ENCODE data around the gene SS18L1.

Gene SS18L1

DNA sequence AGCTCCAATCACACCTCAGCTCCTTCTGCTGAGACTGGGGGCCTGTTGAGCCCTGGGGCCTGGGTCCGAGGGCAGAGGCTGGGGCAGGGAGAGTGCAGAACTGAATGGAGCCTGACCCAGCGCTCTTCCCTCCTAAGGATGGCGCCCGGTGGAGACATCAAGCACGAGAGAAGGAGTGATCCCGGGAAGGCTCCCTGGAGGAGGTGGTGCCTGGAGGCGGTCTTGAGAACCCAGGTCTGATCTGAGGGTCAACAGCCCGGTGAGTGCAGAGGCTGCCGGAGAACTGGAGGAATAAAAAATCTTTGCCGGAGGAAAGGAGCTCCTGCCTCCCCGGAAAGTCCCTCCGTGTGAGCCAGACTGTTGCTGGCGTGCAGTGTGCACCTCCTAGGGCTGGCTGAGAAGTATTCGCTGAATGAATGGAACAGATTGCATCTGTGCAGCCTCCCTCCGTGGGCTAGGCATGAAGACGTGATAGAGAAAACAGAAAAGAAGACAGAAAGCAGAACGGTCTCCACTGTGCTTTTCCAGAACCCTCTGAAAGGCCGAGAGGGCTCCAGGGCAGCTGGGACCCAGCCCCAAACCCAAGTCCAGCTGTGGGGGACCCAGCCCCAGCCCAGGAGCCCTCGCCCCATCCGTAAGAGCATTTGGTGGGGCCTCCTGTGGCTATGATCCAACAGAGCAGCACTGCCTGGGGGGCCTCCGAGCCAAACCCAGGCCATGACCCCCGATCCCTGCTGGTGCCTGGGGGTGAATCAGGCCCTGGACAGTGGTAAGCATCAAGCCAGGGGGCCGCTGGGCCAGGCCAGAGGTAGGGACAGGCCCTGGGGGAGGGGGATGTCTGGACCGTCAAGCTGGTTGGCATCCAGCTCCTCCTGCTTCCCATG is 83.4 kb downstream of the SS18L1 start:
- DNase-seq (ENCODE audit: low spot score), result no peak

DNA sequence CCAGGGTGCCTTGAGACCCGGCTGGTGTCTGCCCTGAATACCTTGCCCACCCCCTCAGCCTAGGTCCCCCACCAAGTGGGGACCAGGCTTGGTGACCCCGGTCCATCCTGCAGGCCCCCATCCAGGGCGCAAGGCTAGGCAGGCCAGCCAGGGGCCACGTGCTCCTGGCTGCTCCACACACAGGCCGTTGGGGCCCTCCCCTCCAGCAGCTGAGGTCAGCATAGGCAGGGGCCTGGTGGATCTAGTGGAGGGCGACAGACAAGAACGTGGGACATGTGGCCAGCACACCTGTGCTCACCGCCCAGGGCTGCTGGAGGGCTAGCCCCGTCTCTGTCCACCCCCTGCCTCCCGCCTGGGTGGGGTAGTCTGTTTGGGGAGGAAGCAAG is 84.0 kb downstream of the SS18L1 start:
- no peak for DNase-seq (ENCODE audit: low spot score)

DNA sequence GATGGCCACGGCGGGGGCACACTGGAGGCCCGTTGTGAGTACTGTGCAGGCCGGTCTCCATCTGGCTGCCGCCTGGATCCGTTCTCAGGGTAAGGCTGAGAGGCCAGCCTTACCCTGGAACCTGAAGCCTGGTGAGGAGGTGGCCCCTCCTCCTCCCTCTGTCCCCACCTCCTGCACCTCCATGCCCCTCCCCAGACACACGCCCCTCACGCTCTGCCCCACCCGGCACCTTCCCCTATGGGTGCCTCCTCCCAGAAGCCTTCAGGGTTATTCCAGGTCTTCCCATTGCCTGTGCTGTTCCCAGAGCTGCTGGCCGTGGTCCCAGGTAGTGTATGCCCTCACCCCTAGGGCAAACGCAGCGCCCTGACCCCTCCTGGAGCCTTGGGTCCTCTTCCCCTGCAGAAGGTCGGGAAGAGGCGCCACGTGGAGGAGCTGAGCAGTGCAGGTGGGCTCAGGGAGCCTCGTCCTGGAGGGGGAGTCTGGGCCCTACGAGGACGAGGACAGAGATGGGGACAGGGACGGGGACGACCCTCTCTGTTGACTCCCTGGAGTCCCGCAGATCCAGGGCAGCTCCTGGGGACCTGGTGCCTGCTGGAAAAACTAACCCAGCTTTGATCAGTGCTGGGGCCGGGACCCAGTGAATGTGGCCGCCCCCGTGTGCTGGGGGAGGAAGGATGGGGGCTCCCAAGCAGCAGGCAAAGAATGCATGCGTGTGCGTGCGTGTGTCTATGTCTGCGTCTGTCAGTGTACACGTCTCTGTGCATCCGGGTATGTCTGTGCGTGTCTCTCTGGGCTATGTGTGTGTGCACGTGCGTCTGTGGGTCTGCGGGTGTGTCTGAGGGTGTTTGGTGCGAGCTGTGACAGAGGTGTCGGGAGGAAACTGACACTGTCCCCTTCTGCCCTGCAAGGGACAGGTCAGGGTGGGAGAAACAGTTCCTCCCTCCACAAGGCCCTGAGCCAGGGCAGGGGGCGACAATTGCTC is 84.7 kb downstream of the SS18L1 start:
- no peak for DNase-seq (ENCODE audit: low spot score)

DNA sequence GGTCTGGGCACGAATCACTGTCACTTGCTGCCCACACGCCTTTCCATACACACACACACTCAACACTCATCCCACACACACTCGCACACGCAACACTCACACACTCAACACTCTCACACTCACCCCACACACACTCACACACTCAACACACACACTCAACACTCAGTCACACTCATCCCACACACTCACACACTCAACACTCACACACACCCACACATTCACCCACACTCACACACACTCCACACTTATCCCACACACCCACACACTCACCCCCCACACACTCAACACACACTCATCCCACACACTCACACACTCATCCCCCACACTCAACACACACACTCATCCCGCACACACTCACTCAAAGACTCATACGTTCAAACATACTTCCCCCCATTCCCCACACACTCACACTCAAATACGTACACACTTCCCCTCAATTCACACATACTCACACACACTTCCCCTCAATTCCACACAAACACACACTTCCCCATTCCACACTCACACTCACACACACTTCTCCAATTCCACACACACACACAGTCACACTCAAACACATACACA is 85.5 kb downstream of the SS18L1 start:
- no peak for DNase-seq (ENCODE audit: low spot score)

DNA sequence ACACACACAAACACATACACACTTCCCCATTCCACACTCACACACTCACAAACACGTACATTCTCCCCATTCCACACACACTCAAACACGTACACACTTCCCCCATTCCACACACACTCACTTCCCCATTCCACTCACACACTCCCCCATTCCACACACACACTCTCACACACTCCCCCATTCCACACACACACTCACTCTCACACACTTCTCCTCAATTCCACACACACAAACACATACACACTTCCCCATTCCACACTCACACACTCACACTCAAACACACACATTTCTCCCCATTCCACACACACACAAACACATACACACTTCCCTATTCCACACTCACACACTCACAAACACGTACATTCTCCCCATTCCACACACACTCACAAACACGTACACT is 86.1 kb downstream of the SS18L1 start:
- no peak for DNase-seq (ENCODE audit: low spot score)

DNA sequence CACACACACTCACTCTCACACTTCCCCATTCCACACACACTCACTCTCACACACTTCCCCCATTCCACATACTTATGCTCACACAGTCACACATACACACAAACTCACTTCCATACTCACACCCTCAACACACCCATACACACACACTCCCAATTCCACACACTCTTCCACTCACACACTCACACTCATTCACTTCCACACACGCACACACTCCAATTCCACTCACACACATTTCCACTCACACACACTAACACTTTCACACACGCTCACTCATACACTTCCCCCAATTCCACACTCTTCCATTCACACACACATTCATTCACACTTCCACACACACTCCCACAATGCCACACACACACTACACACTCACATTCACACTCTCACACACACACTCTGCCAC is 86.7 kb downstream of the SS18L1 start:
- DNase-seq (ENCODE audit: low spot score), result no peak

DNA sequence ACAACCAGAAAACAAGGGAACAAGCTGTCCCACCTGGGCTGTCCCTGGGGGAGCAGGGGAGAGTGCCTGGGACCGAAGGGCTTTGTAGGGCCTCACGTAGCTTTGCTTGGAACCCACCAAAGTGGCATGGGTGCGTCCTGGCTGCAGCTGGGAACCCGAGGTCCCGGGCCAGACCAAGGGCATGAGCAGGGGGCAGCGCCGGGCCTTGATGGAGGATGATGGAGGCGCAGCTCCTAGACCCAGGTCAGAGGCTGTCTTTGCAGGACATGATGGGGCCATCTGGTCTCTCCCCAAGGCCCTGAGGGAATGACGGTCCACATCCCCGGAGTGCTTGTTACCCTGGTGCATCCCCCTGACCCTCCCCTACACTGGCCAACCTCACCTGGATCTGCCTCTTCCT is 87.1 kb downstream of the SS18L1 start:
- no peak for DNase-seq (ENCODE audit: low spot score)

DNA sequence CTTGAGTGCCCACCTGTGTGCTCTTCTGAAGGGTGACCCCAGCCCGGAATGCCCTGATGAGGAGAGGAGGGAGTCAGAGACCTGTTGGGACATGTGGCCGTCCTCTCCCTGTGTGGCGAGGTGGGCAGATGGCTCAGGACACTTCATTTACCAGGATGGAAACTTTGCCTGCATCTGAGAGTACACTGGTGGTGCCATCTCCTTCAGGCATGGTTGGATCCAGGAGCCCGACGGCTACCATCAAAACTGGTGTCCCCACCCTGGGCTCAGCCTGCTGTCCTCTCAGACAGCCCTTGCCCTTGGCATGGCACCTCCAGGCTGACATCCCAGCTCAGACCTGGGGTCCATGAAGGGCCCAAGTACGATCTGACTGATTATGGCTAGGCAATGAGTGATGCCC is 87.7 kb downstream of the SS18L1 start:
- DNase-seq (ENCODE audit: low spot score), result no peak
